Naive thymus-derived CD4-positive, alpha-beta T cell (primary cell): ENCODE results near the gene ZNF765. TPM values are rescaled to one million over a fixed set of nuclear protein-coding genes. Genes with fewer than 3 reads are reported as not detected.

Experiments used
- polyA plus RNA-seq, 2 donors: library from polyadenylated mRNA; unstranded; fragments of 300-500 nt; fragmentation: Illumina TruSeq; gene quantifications; one replicate each; pipeline ENCODE4 v1.2.3, GENCODE V29; 2021
- total RNA-seq, 6 experiments: library from RNA in 5 of 6; stranded (reverse) in 5 of 6; gene quantifications; 1 replicate in 5 of 6; 2 replicates in 1 of 6; pipeline ENCODE4 v1.2.3 and lab custom pipeline; 2021 to 2026

The ZNF765 gene
- total and polyA plus RNA-seq, 7 experiments from 2014 or later: 5.1 to 19.5 (median 11.4) TPM

Other genes with a start within 250 kb of the ZNF765 start
- gene ZNF347, start 236.1 kb upstream of the ZNF765 start, total RNA-seq: 10 to 100 TPM in 2 of 5 experiments, 1 to 10 TPM in 3; 3.3 to 26.9 (median 7.3) TPM
- 1 to 10 TPM; 6.5 to 9.5 TPM for gene ZNF347, start 236.1 kb upstream of the ZNF765 start, polyA plus RNA-seq
- gene ZNF665, start 201.8 kb upstream of the ZNF765 start, total RNA-seq: 1 to 10 TPM; 1.6 to 5.9 (median 3.3) TPM
- gene ZNF665, start 201.8 kb upstream of the ZNF765 start, polyA plus RNA-seq: 10 to 100 TPM; 12.2 to 13.7 TPM
- gene ZNF677, start 140.3 kb upstream of the ZNF765 start, total RNA-seq: 10 to 100 TPM in 2 of 5 experiments, 1 to 10 TPM in 3; 2.2 to 25.9 (median 7.4) TPM
- 10 to 100 TPM; 20.5 to 29.9 TPM for gene ZNF677, start 140.3 kb upstream of the ZNF765 start, polyA plus RNA-seq
- not detected for gene VN1R2, start 136.9 kb upstream of the ZNF765 start, total RNA-seq
- gene VN1R2, start 136.9 kb upstream of the ZNF765 start, polyA plus RNA-seq: not detected
- gene VN1R4, start 127.4 kb upstream of the ZNF765 start, total RNA-seq: not detected
- not detected for gene VN1R4, start 127.4 kb upstream of the ZNF765 start, polyA plus RNA-seq
- 10 to 100 TPM in 3 of 5 experiments, 1 to 10 TPM in 2; 4.6 to 18.9 (median 11.1) TPM for gene ZNF845, start 61.4 kb upstream of the ZNF765 start, total RNA-seq
- 10 to 100 TPM in 1 of 2 donors, 1 to 10 TPM in 1; 6.5 to 19.8 TPM for gene ZNF845, start 61.4 kb upstream of the ZNF765 start, polyA plus RNA-seq
- 10 to 100 TPM; 11.5 to 33.7 (median 24.2) TPM for gene ZNF525, start 29.4 kb upstream of the ZNF765 start, total RNA-seq
- gene ZNF525, start 29.4 kb upstream of the ZNF765 start, polyA plus RNA-seq: 10 to 100 TPM; 12.4 to 13.9 TPM
- 10 to 100 TPM in 3 of 5 experiments, 1 to 10 TPM in 2; 8.0 to 18.8 (median 13.1) TPM for gene ZNF761, start 36.8 kb downstream of the ZNF765 start, total RNA-seq
- 10 to 100 TPM; 12.6 to 13.9 TPM for gene ZNF761, start 36.8 kb downstream of the ZNF765 start, polyA plus RNA-seq
- 10 to 100 TPM in 1 of 5 experiments, 1 to 10 TPM in 4; 2.5 to 11.2 (median 4.6) TPM for gene ZNF813, start 72.6 kb downstream of the ZNF765 start, total RNA-seq
- 1 to 10 TPM; 3.9 to 7.0 TPM for gene ZNF813, start 72.6 kb downstream of the ZNF765 start, polyA plus RNA-seq
- 100 to 1,000 TPM in 2 of 5 experiments, 10 to 100 TPM in 3; 18.1 to 318 (median 68.6) TPM for gene ZNF331, start 143.0 kb downstream of the ZNF765 start, total RNA-seq
- 10 to 100 TPM; 35.0 to 52.1 TPM for gene ZNF331, start 143.0 kb downstream of the ZNF765 start, polyA plus RNA-seq
- gene DPRX, start 236.8 kb downstream of the ZNF765 start, total RNA-seq: not detected
- not detected for gene DPRX, start 236.8 kb downstream of the ZNF765 start, polyA plus RNA-seq